ENCODE results near the gene ARL8B. TPM values are rescaled to one million over a fixed set of nuclear protein-coding genes. Genes with fewer than 3 reads are reported as not detected.

Gene ARL8B
- total RNA-seq, 1 donor from 2014 or later = 90.6 TPM

DNA sequence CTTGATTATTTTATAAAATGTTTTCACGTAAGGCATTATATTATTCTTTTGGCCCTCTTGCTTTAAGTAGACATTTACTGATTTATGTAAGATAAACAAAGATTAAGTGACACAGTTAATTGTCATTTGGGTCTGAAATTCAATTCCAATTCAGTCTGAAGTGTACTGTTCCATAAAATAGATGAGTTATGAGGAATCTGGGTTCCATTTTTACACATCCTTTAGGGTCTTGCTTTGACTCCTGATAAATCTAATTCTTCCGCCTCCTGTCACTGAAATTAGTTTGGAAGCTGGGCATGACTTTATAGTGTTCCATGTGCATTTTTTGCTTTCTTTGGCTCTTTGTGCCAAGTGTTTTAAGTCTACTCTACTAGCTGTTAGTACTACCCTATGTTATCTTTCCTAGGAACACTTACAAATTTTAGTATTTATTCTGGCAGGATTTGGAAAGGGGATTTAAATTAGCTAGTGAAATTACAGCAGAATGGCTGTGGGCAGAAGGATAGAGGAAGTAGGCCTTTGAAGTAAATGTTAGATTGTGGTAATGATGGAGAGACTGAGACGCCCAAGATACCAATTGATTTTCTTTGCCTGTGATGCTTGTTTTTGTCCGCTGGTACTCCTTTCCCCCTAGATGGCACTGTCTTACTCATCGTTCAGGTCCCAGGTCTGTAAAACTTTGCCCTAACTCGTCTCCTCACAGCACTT lies 14.3 kb downstream of the ARL8B start:
- Histone ChIP-seq H3K4me1 (peaks cover 81% of the 10 kb centered on the region), H3K9me3 (no peaks in the 10 kb centered on the region), H3K27me3 (ENCODE audit: low read depth) (no peaks in the 10 kb centered on the region), H3K4me3 (no peak overlapping the region), H3K27ac (no peak overlapping the region), H3K36me3 (no peaks in the 10 kb centered on the region)
- intact Hi-C loops (cut with DNase I) = no loop called here
- DNase-seq (no peak), ATAC-seq (peak; percentile 23 to 42)
- peak; percentile 19 for TF ChIP-seq CTCF (IDR thresholded peaks at IDR 0.05)

GRCh38 chr3:5136919-5137429 lies 14.9 kb downstream of the ARL8B start:
- intact Hi-C loops (cut with DNase I) = no loop called here
- ATAC-seq = no peak
- TF ChIP-seq CTCF (IDR thresholded peaks at IDR 0.05) = no peak
- Histone ChIP-seq H3K27me3 (ENCODE audit: low read depth) (no peaks in the 10 kb centered on the region), H3K4me1 (peaks cover 85% of the 10 kb centered on the region), H3K9me3 (no peaks in the 10 kb centered on the region), H3K4me3 (no peak overlapping the region), H3K36me3 (no peaks in the 10 kb centered on the region), H3K27ac (no peak overlapping the region)
- no peak for DNase-seq

DNA sequence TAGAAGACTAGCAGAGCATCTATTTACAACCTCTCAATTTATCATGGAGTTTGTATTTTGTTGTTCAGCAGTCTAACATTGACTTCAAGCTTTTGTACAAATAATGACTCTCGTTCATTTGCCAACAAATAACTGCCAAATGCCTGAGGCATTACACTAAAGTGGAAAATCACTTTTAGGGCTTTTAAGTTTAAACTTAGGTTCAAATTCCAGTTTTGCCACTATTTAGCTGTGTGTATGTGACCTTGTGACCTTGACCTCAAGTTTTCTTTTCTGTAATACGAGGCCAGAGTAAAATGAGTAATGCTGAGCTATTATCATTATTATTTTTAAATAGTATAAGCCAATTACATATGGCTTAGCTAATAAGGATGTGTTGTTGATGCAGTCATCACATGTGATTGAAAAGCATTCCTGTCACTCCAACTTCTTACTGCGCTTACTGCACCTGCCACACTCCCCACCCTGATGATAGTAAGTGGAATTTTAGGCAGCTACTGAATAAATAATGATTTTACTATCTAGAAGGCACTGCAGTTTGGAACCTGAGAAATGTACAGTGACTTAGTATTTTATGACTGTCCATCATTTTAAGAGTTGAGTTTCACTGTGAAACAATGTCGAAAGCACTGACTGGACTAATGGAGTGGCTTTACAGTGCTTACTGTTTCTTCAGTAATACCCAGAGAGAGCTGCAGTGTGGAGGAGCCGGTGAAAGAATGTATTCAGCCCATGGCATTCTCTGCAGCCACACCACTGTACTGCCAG lies 16.3 kb downstream of the ARL8B start:
- Histone ChIP-seq H3K4me1 (peaks cover 76% of the 10 kb centered on the region), H3K27ac (peak overlapping the region; percentile 28), H3K4me3 (no peak overlapping the region), H3K27me3 (ENCODE audit: low read depth) (no peaks in the 10 kb centered on the region), H3K9me3 (no peaks in the 10 kb centered on the region), H3K36me3 (no peaks in the 10 kb centered on the region)
- intact Hi-C loops (cut with DNase I) = no loop called here
- ATAC-seq (peak; percentile 67 to 78), DNase-seq (no peak)
- no peak for TF ChIP-seq CTCF (IDR thresholded peaks at IDR 0.05)

DNA sequence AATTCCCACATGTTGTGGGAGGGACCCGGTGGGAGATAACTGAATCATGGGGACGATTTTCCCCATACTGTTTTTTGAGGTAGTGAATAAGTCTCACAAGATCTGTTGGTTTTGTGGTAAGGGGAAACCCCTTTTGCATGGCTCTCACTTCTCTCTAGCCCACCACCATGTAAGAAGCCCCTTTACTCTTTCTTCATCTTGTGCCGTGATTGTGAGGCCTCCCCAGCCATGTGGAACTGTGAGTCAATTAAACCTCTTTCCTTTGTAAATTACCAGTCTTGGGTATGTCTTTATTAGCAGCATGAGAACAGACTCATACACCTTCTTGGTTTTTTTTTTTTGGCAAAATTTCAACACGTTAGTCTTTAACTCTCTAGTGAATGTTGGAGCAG lies 18.1 kb downstream of the ARL8B start:
- DNase-seq (no peak), ATAC-seq (no peak)
- Histone ChIP-seq H3K27ac (peak overlapping the region; percentile 28), H3K9me3 (no peaks in the 10 kb centered on the region), H3K4me1 (peaks cover 75% of the 10 kb centered on the region), H3K36me3 (no peaks in the 10 kb centered on the region), H3K27me3 (ENCODE audit: low read depth) (no peaks in the 10 kb centered on the region), H3K4me3 (no peak overlapping the region)
- intact Hi-C loops (cut with DNase I) = no loop called here
- TF ChIP-seq CTCF (IDR thresholded peaks at IDR 0.05) = no peak

GRCh38 chr3:5140839-5141238 lies 18.7 kb downstream of the ARL8B start:
- Histone ChIP-seq H3K27ac (no peak overlapping the region), H3K36me3 (no peaks in the 10 kb centered on the region), H3K4me1 (peaks cover 79% of the 10 kb centered on the region), H3K27me3 (ENCODE audit: low read depth) (no peaks in the 10 kb centered on the region), H3K9me3 (no peaks in the 10 kb centered on the region), H3K4me3 (no peak overlapping the region)
- TF ChIP-seq CTCF (IDR thresholded peaks at IDR 0.05) = no peak
- DNase-seq (no peak), ATAC-seq (no peak)
- intact Hi-C loops (cut with DNase I) = no loop called here
